ENCODE measurements around the gene SESN3.

GRCh38 chr11:95115597-95115996 is 115.4 kb downstream of the SESN3 start:
- TF ChIP-seq TCF12 (IDR thresholded peaks at IDR 0.05; ENCODE audit: low read depth) (no peak), EP300 (IDR thresholded peaks at IDR 0.05; ENCODE audit: borderline replicate concordance) (no peak), REST (IDR thresholded peaks at IDR 0.05; ENCODE audit: low read depth) (no peak), TAF1 (IDR thresholded peaks at IDR 0.05; ENCODE audit: low read depth) (no peak), NFIC (IDR thresholded peaks at IDR 0.05) (no peak), RAD21 (IDR thresholded peaks at IDR 0.05; ENCODE audit: low read depth) (no peak), CEBPB (IDR thresholded peaks at IDR 0.05) (no peak), FOXM1 (IDR thresholded peaks at IDR 0.05; ENCODE audit: borderline replicate concordance, low read depth) (no peak)

Data from Ishikawa (cell line).